GM21526 (cell line): ENCODE results near the gene ENTPD6.
A peak's percentile ranks its signal among the peaks of the same experiment; 100 is the strongest.
"Not testable (repeated sequence)": the region's sequence is repeated elsewhere in the genome, so short reads cannot be mapped to it uniquely, and the experiment has no call there.

Source experiments
- ATAC-seq: cut with Tn5 transposase; IDR thresholded peaks from one replicate; pipeline ENCODE4 v1.9.1; 2021; ENCODE audit warnings: moderate library complexity; ENCODE audit not compliant: unreplicated experiment, low FRiP score

Gene ENTPD6

DNA sequence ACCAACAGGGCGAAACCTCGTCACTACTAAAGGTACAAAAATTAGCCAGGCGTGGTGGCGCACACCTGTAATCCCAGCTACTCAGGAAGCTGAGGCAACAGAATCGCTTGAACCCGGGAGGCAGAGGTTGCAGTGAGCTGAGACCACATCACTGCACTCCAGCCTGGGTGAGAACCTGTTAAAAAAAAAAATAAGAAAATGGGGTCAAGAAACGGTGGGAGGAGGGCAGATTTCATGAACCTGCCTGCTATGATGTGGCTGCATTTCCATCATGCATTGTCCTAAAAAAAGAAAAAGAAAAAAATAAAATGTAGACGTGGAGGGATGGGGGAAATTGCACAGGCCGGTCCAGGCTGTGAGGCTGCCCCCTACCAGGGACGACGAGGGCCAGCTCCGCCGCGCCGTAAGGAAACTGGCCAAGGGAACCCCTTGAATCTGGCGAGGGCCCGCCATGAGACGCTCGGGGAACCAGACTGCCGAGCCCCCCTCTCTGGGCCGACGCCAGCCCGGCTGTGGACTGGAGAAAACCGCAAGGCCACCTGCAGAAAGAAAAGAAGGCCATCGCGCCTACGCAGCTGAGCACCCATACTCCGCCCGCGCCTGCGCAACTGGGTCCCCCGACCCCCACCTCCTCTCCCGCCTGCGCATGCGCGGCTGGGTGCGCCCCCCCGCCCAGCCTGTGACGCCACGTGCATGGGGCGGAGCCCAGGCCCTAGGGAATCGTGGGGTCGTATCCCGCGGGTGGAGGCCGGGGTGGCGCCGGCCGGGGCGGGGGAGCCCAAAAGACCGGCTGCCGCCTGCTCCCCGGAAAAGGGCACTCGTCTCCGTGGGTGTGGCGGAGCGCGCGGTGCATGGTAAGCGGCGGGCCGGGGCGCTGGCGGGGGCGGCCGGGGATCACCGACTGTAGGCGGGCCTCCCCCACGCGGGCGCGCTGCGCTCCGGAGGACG is at the start of gene ENTPD6:
ENTPD6 (plus strand) TSS at position 699 of the 948 bp plus-strand sequence. CDS start 10,825 bp downstream, outside the sequence.
- peak; percentile 72 for ATAC-seq

DNA sequence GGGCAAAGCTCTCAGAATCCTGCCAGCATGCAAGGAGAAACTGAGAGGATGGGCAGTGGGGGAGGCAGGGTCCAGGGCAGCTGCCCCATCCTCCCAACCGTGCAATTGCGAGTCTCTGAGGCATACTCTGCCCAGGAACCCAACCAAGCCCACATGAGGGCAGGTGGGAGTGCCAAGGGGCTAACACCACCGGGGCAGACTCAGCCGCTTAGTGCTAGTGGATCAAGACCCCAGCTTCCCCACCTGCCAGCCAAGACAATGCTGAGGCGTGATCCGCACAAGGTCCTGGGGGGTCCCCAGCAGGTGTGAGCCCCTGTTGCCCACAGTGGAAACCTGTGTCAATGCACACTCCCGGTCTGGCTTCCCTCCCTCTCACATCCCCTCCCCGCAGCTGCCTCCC is 48.5 kb upstream of the ENTPD6 start:
- ATAC-seq, result no peak

DNA sequence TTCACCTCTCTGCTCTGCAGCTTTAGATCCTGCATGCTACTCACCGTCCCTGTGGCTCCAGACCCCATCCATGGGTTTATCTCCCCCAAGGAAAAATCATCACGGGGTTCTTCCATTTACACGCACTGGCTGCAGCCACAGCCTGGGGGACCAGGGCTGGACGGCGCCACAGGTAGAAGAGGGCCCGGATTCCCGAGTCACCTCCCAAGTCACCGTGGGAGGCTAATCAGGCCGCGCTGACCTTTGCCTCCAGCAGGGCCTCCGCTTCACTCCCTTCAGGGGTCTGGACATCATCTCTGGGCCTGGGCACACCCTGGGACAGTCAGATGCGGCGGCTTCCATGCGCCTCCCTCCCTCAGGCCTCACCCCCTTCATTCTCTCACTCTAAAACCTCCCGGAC is 47.8 kb upstream of the ENTPD6 start:
- ATAC-seq, result no peak

DNA sequence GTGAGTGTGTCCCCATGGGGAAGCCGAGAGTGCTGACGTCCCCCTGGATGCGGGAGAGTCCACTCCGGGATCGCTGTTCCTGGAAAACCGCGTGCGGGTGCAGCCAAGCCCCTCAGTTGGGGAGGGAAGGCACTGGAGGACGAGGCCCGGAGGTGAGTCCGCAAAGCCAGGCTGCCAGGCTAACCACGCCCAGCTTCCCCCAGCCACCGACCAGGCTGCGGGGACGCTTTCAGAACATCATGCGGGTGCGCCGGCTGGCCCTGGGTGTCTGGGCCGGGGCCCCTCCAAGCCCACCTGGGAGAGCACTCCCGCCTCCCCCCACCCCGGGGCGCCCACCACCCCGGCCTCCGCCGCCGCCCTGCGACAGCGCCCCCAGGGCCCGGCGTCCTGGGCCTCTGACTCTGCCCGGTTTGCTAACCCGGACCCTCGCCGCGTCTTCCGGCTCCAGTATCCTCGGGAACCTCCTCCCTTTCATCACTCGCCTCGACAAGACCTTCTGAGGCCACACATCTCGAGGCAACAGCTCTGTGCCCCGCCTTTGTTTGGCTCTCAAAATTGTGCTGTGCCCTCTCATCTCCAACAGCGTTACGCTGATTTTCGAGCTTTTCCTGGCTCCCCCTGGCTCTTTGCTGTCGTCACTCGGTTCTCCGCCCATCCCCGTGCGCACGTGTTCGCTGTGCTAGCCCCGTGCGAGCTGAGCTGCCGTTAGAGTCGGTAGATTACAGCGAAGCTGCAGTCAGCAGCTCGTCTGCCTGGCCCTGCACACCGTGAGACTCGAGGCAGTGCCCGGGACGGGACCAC is 47.1 kb upstream of the ENTPD6 start:
- ATAC-seq, result no peak

DNA sequence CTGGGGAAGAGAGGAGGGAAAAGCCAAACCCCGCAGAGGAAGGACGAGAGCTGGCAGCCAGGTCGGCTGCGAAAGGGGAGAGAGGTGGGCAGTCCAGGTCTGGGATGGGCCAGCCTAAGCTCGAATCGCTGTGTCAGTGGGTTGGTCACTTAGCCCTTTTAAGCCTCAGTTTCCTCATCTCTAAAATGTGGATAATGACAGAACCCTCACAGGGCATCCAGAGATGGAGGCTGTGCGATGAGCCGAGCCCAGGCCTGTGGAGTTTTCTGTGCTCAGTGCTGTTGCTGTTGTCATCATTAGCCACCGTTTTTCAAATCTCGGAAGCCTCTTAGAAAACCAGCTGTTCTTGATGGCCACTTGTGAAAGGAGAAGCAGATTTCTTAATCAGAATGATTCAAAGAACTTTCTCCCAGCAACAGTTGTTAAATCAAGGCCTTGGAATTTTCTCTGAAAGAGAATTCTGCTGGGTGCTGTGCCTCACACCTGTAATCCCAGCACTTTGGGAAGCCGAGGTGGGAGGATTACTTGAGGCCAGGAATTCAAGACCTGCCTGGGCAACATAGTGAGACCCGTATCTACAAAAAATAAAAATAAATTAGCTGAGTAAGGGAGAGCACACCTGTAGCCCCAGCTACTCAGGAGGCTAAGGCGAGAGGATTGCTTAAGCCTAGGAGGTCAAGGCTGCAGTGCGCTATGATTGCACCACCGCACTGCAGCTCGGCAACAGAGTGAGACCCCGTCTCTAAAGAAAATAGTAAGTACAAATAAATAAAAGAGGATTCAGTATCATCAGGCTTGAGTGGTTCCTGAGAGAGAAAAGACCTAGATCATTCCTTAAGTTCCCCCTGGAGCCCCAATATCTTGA is 46.3 kb upstream of the ENTPD6 start:
- no peak for ATAC-seq

DNA sequence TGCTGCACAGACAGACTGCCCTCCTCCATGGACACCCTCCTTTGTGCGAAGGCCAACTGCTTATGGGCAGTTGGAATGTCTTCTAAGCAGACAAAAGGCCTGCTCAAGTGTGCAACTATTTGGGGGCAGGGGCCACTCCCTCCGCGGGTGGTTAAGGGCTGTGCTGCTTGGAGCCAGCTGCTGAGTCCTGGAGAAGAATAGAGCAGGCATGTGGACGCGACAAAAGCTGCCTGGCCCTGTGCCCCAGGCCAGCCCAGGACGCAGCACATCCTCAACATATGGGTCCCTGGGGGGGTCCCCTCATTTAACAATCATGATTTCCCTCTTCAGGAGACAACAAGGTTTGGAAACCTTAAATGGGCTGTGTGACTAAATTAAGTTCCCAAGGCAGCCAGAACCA is 45.5 kb upstream of the ENTPD6 start:
- no peak for ATAC-seq

DNA sequence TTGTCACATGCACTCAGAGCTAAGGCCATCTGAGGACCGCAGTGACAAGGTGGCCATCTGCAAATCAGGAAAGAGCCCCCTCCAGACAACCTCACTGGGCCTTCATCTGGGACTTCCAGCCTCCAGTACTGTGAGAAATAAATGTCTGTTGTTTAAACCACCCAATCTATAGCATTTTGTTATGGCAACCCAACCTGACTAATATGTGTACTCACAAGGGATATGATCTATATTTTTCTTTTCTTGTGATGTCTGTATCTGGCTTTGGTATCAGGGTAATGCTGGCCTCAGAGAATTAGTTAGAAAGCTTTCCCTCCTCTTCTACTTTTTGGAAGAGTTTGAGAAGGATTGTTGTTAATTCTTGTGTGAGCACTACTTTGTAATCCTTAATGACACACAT is 37.5 kb upstream of the ENTPD6 start:
- ATAC-seq, result no peak

DNA sequence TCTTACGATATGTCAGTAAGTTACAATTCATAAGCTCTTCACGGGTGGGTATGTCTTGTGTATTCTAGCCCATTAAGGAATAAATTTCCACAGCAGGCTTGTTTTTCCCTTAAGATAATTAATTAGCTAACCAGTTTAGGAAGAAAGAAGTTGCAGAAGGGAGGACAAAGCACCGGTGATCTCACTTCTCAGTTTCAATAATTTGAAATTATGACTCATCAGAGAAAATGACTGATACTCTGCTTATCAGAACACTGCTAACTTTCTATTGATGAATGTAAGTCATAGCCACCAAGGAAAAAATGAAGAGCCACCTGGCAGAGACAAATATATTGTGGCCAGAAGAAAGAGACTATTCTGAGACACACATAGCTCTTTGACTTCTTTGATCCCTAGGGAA is 35.0 kb upstream of the ENTPD6 start:
- ATAC-seq, result peak; percentile 78

DNA sequence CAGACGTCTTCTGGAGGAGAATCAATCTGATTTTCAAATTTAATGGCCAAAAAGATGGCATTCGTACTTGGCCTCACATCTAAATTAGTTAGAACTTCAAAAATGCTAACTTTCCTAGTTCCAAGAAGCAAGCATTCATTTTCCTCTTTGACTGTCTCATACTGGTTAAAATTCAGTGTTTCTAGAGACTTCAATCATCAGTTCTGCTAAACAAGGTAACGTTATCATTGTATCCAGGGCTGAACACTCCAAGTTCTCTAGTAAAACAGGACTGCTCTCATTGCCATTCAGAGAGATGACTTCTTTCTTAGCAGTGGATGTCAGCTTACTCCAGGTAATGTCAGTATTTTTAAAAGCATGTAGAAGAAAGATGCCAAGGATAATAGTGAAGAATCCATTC is 34.6 kb upstream of the ENTPD6 start:
- no peak for ATAC-seq

DNA sequence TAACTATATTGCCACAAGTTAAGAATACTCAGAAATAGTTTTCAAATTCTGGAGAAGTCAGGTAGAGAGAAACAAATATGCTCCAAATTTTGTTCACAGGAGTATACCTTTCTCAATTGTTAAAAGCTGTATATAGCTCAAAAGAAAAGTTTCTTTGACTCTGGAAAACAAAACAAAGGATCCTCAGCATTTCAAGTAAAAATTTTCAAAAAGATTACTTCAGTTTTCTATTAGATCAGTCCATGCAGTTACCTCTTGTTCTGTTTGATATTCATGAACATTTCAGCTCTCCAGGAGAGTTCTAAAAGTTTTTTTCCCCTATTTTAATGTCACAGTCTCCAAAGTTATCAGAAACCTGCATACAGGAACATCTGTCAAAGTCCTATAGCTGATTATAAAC is 30.4 kb upstream of the ENTPD6 start:
- ATAC-seq, result no peak

DNA sequence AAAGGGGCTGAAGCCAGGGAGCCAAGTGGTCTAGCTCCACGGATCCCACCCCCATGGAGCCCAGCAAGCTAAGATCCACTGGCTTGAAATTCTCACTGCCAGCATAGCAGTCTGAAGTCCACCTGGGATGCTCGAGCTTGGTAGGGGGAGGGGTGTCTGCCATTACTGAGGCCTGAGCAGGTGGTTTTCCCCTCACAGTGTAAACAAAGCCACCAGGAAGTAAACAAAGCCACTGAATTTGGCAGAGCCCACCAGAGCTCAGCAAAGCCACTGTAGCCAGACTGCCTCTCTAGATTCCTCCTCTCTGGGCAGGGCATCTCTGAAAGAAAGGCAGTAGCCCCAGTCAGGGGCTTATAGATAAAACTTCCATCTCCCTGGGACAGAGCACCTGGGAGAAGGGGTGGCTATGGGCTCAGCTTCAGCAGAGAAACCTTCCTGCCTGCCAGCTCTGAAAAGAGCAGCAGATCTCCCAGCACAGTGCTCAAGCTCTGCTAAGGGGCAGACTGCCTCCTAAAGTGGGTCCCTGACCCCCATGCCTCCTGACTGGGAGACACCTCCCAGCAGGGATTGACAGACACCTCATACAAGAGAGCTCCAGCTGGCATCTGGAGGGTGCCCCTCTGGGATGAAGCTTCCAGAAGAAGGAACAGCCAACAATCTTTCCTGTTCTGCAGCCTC is 29.3 kb upstream of the ENTPD6 start:
- ATAC-seq, result not testable (repeated sequence)

DNA sequence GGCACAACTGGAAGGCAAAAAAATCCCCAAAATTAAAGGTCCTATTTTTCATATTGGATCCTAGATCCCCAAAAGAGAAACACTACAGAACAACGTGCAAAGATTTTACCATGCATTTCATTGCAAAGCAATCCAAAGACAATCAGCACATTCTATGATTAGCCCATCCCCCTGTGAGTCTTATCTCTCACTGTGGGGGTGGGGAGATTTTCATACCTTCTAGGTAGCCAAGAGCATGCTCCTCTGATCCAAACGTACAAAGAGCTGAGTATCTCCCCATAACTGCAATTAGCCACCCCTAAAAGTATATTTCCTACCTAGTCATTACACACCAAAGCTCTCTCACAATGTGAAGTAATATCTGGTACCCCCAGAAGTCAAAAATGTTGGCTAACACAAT is 22.2 kb upstream of the ENTPD6 start:
- no peak for ATAC-seq

DNA sequence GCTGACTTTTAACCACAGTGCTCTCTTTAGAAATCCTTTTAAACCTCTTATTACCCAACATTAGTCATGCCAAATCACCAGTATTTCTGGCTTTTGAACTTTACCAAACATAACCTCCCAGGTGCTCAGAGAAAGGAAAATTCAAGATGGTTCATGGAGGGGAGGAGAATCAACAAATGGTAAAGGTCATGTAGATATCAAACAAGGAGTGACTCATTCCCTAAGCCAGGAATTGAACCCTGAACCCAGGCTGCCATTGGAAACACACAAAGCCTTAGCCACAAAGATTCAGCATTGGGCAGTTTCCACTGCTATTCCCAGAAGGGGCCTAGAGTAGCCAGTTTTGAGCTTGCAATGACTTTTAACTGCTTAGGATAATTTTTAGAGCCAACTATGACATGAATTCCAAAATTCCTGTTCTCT is 21.6 kb upstream of the ENTPD6 start:
- ATAC-seq, result no peak

DNA sequence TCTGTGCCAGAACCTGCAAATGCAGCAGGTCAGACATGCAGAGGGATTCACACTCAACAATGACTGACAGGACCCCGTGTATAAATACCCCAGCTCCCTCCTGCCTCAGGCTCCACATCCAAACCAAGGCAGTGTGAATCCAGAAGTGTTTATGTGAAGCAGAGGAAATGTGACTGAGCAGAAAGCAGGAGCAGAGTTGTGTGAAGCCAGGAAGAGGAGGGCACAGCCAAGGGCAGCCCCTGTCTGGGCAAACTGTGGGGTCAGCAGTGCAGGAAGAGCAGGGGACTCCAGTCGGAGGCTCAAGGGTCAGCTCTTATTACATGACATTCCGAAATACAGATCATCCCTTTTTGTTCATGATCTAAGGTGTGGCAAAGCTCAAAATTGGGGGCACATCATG is 19.3 kb upstream of the ENTPD6 start:
- no peak for ATAC-seq

DNA sequence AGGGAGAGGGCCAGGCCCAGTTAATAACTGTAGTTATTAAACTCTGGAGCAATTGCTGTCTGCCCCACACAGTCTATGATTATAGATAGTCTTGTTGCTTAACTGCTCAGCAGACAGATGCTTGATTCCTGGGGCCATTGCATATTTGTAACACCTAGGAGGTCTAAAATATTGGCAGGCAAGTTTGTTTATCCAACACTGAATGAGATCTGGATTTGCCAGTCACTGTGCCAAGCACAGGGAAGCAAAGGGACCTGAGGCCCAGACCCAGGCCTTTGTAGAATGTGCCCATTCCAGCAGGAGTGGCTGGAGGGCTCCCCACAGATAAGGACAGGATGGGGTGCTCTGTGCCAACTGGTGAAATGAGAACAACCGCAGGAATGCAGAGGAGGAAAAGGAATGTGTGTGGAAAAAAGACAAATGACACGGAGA is 17.6 kb upstream of the ENTPD6 start:
- no peak for ATAC-seq

DNA sequence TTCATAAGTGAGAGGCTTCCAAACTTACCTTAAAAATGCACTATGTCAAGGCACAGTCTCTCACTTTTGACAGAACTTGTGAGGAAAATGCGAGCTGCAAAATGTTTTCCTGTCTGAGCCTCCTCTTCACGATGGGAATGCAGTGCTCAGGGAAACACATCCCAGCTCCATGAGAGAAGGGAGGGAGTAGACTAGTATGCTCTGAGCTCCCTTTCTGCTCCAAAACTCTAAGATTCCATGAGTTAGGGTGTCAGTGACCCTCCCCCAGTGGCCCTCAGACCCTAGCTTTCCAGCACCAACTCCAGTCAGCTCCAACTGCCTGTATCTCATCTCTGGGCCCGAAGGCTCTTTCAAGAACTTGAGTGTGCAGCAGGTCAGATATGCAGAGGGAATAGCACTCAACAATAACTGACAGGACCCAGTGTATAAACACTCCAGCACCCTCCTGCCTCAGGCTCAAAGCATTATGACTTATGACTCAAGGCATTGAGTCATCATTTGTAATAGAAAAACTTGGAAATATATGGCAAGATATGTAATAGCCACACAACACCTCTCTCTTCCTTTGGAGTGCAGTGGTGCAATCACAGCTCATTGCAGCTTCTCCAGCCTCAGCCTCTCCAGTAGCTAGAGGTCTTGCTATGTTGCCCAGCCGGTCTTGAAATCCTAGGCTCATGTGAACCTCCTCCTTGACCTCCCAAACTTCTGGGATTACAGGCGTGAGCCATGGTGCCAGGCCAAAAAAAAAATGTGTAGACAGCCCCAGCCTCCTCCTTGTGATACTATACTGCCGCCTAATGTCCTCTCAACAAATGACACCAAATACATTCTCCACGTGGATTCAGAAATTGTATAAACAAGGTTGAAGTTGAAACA is 16.7 kb upstream of the ENTPD6 start:
- no peak for ATAC-seq

DNA sequence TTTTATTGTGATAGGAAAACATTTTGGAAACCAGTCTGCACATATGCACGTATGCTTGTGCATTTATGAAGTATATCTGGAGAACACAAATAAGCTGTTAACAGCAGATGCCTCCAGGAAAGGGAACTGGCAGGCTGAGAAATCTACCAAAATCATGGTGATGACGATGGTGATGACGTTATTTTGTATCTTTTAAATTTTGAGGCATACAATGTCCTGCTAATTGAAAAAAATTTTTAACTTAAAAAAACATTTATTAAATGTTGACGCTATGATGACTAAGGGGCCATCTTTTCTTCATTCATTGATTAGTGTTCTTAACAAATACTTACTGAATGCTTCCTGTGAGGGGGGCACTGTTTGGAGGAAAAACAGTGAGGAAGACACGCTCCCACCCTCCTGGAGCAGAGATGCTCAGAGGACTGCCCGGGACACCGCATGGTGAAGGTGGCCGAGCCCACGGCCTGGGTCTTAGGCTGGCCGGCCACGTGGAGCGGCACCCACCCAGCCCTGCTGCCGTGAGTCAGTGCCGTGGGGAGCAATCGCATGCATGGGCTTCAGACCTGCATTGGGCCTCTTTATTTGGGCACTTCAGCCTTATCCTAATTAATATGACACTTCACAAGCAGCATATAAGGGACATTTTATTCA is 15.9 kb upstream of the ENTPD6 start:
- ATAC-seq, result no peak

DNA sequence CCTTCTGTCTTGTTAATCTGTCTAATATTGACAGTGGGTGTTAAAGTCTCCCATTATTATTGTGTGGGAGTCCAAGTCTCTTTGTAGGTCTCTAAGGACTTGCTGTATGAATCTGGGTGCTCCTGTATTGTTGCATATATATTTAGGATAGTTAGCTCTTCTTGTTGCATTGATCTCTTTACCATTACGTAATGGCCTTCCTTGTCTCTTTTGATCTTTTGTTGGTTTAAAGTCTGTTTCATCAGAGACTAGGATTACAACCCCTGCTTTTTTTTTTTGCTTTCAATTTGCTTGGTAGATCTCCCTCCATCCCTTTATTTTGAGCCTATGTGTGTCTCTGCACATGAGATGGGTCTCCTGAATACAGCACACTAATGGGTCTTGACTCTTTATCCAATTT is 11.1 kb upstream of the ENTPD6 start:
- not testable (repeated sequence) for ATAC-seq

DNA sequence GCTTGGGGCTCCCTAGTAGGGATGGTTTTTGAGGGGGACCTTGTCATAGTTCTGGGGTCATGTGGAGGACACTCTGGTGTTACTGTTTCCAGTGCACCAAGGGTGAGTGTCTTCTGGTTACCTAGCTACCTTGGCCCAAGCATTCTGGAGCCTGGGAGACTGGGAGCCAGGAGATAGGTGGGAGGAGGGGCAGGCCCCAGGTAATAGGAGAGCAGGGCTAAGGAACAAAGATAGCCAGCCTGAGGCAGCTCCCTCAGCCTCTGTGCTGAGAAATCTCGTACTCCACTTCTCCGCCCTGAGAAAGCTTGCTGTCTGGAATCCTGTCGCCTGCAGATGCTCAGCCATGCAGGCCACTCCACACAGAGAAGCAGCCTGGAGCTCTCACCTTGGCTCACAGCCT is 8.3 kb upstream of the ENTPD6 start:
- no peak for ATAC-seq
